Sigmoid colon (tissue), 7 donors: ENCODE data around the gene RRP12. TPM values are rescaled to one million over a fixed set of nuclear protein-coding genes. Genes with fewer than 3 reads are reported as not detected.

Source experiments
- DNase-seq: peaks from one replicate; pipeline ENCODE4 v3.0.0-alpha.2; 2019
- H3K27ac ChIP-seq, 4 donors: fragments of 200-600 bp; sonication (generic); one replicate each; pipeline ENCODE4 v1.5.1; 2016 to 2019; ENCODE audit warnings: mild to moderate bottlenecking in 1 of 4
- H3K27me3 ChIP-seq, 3 donors: fragments of 200-600 bp; sonication (generic); one replicate each; pipeline ENCODE4 v1.5.1; 2019; ENCODE audit warnings: mild to moderate bottlenecking in 1 of 3
- H3K36me3 ChIP-seq, 4 donors: fragments of 200-600 bp; sonication (generic); one replicate each; pipeline ENCODE4 v1.5.1; 2016 to 2019
- H3K4me1 ChIP-seq, 4 donors: fragments of 200-600 bp; sonication (generic); one replicate each; pipeline ENCODE4 v1.5.1; 2017 to 2019
- H3K4me3 ChIP-seq, 4 donors: fragments of 200-600 bp; sonication (generic); one replicate each; pipeline ENCODE4 v1.5.1; 2017 to 2019; ENCODE audit warnings: mild to moderate bottlenecking in 2 of 4, moderate library complexity in 1 of 4
- H3K9me3 ChIP-seq, 4 donors: fragments of 200-600 bp in 3 of 4; sonication (generic) in 3 of 4; one replicate each; pipeline versions ENCODE4 v1.5.1 to v1.6.1; 2013 to 2019
- CTCF ChIP-seq, 4 experiments: fragments of 450-650 bp in 3 of 4; fragments of 200-600 bp in 1 of 4; IDR thresholded peaks; one replicate each; pipeline ENCODE4 v1.5.1; 2016 to 2019; ENCODE audit warnings: antibody characterized with exemption in 4 of 4, mild to moderate bottlenecking in 3 of 4, moderate library complexity in 2 of 4
- EP300 ChIP-seq, 4 donors: sonication (generic); formaldehyde crosslinking; IDR thresholded peaks; one replicate each; pipeline ENCODE4 v1.6.1; 2017; ENCODE audit warnings: antibody characterized with exemption in 4 of 4
- POLR2A ChIP-seq, 2 donors: fragments of 450-650 bp; IDR thresholded peaks; one replicate each; pipeline ENCODE4 v1.6.1; 2016; ENCODE audit warnings: antibody characterized with exemption in 2 of 2, mild to moderate bottlenecking in 2 of 2, moderate library complexity in 2 of 2
- POLR2AphosphoS5 ChIP-seq, 4 donors: sonication (generic); formaldehyde crosslinking; IDR thresholded peaks; one replicate each; pipeline ENCODE4 v1.6.1; 2017; ENCODE audit warnings: antibody characterized with exemption in 4 of 4
- WGBS, 2 donors: extraction: QIAGEN DNeasy Blood & Tissue Kit; methylation state at CpG; one replicate each; pipeline ENCODE4 v1.1.7; 2013; 5-methylcytosine and 5-hydroxymethylcytosine counted together
- intact Hi-C: fragments of 100-400 bp; cut with DNase I; formaldehyde crosslinking; loops from one replicate; pipeline ENCODE4 v1.15.1; 2023
- polyA plus RNA-seq, 3 donors: library from polyadenylated mRNA; stranded (reverse); fragments of 200-250 nt; gene quantifications; one replicate each; pipeline ENCODE4 v1.2.3, GENCODE V29; 2013
- total RNA-seq, 4 donors: library from RNA; depleted of rRNA; stranded (reverse); fragments of >200 nt; gene quantifications; one replicate each; pipeline ENCODE4 v1.1.0, GENCODE V29; 2016
- donor health status: healthy with polysubstance abuse.
- donor health status: Bipolar disorder and iron deficiency.
- donor health status: healthy.

Gene RRP12
- total and polyA plus RNA-seq, 7 donors = 3.2 to 18.8 (median 7.8) TPM

DNA sequence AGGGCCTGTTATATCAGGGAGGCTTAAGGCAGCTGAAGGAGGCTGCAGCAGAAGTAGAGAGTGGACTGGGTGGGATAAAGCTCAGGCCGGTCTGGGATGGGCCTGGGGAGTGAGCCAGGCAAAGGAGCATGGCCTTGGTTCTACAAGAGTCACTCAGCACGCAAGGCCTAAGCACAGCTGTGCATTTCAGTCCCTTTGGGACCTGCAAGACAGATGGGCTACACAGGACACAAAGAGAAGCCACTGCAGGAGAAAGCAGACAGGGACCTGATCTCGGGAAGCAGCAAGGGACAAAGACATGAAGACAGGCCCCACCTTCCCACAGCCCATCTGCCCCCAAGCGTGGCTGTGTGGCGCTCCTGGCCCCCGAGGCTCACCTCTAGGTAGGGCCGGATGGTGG lies 29.4 kb downstream of the RRP12 start:
- no peak for DNase-seq
- intact Hi-C loops = no loop called here
- Histone ChIP-seq H3K9me3 (no peaks in the 10 kb centered on the region), H3K4me3 (no peak overlapping the region), H3K27me3 (no peaks in the 10 kb centered on the region), H3K4me1 (no peaks in the 10 kb centered on the region), H3K36me3 (peaks cover 0 to 94% (median 20%) of the 10 kb centered on the region in 4 donors), H3K27ac (no peak overlapping the region)
- WGBS, 2 donors = 91 to 97% methylated on average over 7 of the region's 7 CpGs
- TF ChIP-seq CTCF (IDR thresholded peaks at IDR 0.05) (no peak), POLR2A (IDR thresholded peaks at IDR 0.05) (no peak), EP300 (IDR thresholded peaks at IDR 0.05) (no peak), POLR2AphosphoS5 (IDR thresholded peaks at IDR 0.05) (no peak)

GRCh38 chr10:97367126-97367649 lies 34.0 kb downstream of the RRP12 start:
- DNase-seq = no peak
- H3K4me1 ChIP-seq = no peaks in the 10 kb centered on the region
- intact Hi-C loops = no loop called here
- TF ChIP-seq POLR2A (IDR thresholded peaks at IDR 0.05) (no peak), EP300 (IDR thresholded peaks at IDR 0.05) (no peak), POLR2AphosphoS5 (IDR thresholded peaks at IDR 0.05) (no peak), CTCF (IDR thresholded peaks at IDR 0.05) (no peak)
- no peaks in the 10 kb centered on the region for H3K9me3 ChIP-seq
- H3K36me3 ChIP-seq = peaks cover 0 to 90% (median 20%) of the 10 kb centered on the region in 4 donors
- H3K27me3 ChIP-seq = no peaks in the 10 kb centered on the region
- whole genome bisulfite sequencing, 2 donors = 96 to 97% methylated on average over 12 of the region's 12 CpGs
- H3K4me3 ChIP-seq = no peak overlapping the region
- no peak overlapping the region for H3K27ac ChIP-seq

GRCh38 chr10:97366572-97366971 lies 34.6 kb downstream of the RRP12 start:
- intact Hi-C loops = no loop called here
- TF ChIP-seq EP300 (IDR thresholded peaks at IDR 0.05) (no peak), CTCF (IDR thresholded peaks at IDR 0.05) (no peak), POLR2A (IDR thresholded peaks at IDR 0.05) (no peak), POLR2AphosphoS5 (IDR thresholded peaks at IDR 0.05) (no peak)
- Histone ChIP-seq H3K4me3 (no peak overlapping the region), H3K4me1 (no peaks in the 10 kb centered on the region), H3K27me3 (no peaks in the 10 kb centered on the region), H3K9me3 (no peaks in the 10 kb centered on the region), H3K27ac (no peak overlapping the region), H3K36me3 (peaks cover 0 to 84% (median 20%) of the 10 kb centered on the region in 4 donors)
- DNase-seq = no peak
- WGBS, 2 donors = 89 to 91% methylated on average over 11 of the region's 11 CpGs

GRCh38 chr10:97365761-97366351 lies 35.3 kb downstream of the RRP12 start:
- no peak for TF ChIP-seq CTCF (IDR thresholded peaks at IDR 0.05)
- no peak for TF ChIP-seq POLR2A (IDR thresholded peaks at IDR 0.05)
- no peak for TF ChIP-seq POLR2AphosphoS5 (IDR thresholded peaks at IDR 0.05)
- WGBS, 2 donors = 76 to 89% methylated on average over 19 of the region's 19 CpGs
- DNase-seq = no peak
- H3K4me1 ChIP-seq = no peaks in the 10 kb centered on the region
- H3K27ac ChIP-seq = peak overlapping the region in 1 of 4 donors; percentile 25
- H3K27me3 ChIP-seq = no peaks in the 10 kb centered on the region
- no peaks in the 10 kb centered on the region for H3K9me3 ChIP-seq
- no peak overlapping the region for H3K4me3 ChIP-seq
- intact Hi-C loops = no loop called here
- peaks cover 0 to 81% (median 18%) of the 10 kb centered on the region in 4 donors for H3K36me3 ChIP-seq

DNA sequence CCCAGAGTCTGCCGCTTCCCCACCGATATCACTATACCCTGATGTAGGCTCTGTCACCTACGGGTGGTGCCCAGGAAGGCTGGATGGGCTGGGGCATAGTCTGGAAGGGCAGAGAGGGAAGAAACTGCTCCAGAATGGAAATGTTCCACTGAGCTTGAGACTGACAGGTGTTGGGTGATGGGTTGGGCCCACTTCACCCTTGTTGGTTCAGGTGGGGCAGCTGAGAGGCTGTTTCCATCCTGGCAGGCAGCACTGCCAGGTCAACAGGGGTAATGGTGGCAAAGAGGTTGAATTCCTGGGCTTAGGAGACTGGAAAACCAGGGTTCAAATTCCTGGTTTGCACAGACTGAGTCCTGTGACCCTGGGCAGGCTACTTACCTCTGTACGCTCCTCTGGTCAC lies 38.1 kb downstream of the RRP12 start:
- intact Hi-C loops = no loop called here
- Histone ChIP-seq H3K27me3 (no peaks in the 10 kb centered on the region), H3K9me3 (no peaks in the 10 kb centered on the region), H3K4me1 (no peaks in the 10 kb centered on the region), H3K4me3 (no peak overlapping the region), H3K27ac (no peak overlapping the region), H3K36me3 (peaks cover 0 to 81% (median 16%) of the 10 kb centered on the region in 4 donors)
- no peak for DNase-seq
- no peak for TF ChIP-seq POLR2A (IDR thresholded peaks at IDR 0.05)
- TF ChIP-seq CTCF (IDR thresholded peaks at IDR 0.05) = no peak
- no peak for TF ChIP-seq EP300 (IDR thresholded peaks at IDR 0.05)
- no peak for TF ChIP-seq POLR2AphosphoS5 (IDR thresholded peaks at IDR 0.05)
- 92 to 97% methylated on average over 4 of the region's 4 CpGs for WGBS, 2 donors
